ENCODE results near the gene SHROOM3. TPM values are rescaled to one million over a fixed set of nuclear protein-coding genes. Genes with fewer than 3 reads are reported as not detected.

SHROOM3 gene
- total and polyA plus RNA-seq, 2 donors (not counting 1 experiment from before 2014, with no cell fraction given) = 0.91 to 1.5 TPM

- no peak overlapping the region for H3K4me3 Mint-ChIP-seq
- ChIA-PET CTCF (no interaction called here), POLR2A (no interaction called here)
- Histone ChIP-seq H3K27ac (ENCODE audit: low read length in 2 of 2) (no peak overlapping the region), H3K4me2 (replicated peaks; ENCODE audit: low read depth, low read length, poor library complexity, severe bottlenecking) (no peak overlapping the region), H3K27me3 (replicated peaks in 1 of 4; ENCODE audit: control extremely low read depth in 1 of 4, control insufficient read depth in 3 of 4, insufficient read depth in 4 of 4, low read length in 3 of 4) (no peaks in the 10 kb centered on the region), H3K4me1 (ENCODE audit: control insufficient read depth in 2 of 2, insufficient read depth in 2 of 2, low read length in 2 of 2) (no peaks in the 10 kb centered on the region), H3K36me3 (replicated peaks in 1 of 2; ENCODE audit: control extremely low read depth in 1 of 2, control insufficient read depth in 1 of 2, extremely low read depth in 1 of 2, insufficient read depth in 2 of 2, low read length in 1 of 2) (no peaks in the 10 kb centered on the region), H3K4me3 (ENCODE audit: control extremely low read depth in 1 of 5, extremely low read depth in 1 of 5, insufficient read depth in 1 of 5, low read depth in 2 of 5, low read length in 4 of 5) (no peak overlapping the region), H3K9me3 (ENCODE audit: control extremely low read depth in 1 of 3, control insufficient read depth in 2 of 3, insufficient read depth in 1 of 3, low read length in 2 of 3) (peaks cover 0 to 2% (median 0%) of the 10 kb centered on the region in 3 donors), H3K79me2 (ENCODE audit: control insufficient read depth, insufficient read depth, low read length) (no peaks in the 10 kb centered on the region), H2AFZ (ENCODE audit: insufficient read depth, low read depth, low read length, poor library complexity, severe bottlenecking) (no peak overlapping the region), H4K20me1 (ENCODE audit: control insufficient read depth, insufficient read depth, low read length, poor library complexity, severe bottlenecking) (no peaks in the 10 kb centered on the region), H3K9ac (ENCODE audit: low read length) (no peak overlapping the region)
- no peak overlapping the region for H3K27ac Mint-ChIP-seq
- ATAC-seq (ENCODE audit: low read depth) (no peak), DNase-seq (no peak)
- intact Hi-C loops (cut with micrococcal nuclease) = no loop called here
- no peaks in the 10 kb centered on the region for H3K4me1 Mint-ChIP-seq
- no CpG with 5 or more reads among the region's 4 CpGs for WGBS (ENCODE audit: insufficient coverage)
- peaks cover 10% of the 10 kb centered on the region for H3K27me3 Mint-ChIP-seq
- TF ChIP-seq EZH2 (IDR thresholded peaks at IDR 0.05; ENCODE audit: borderline replicate concordance, insufficient read depth, low read depth, low read length, poor library complexity, severe bottlenecking) = no peak
- TF ChIP-seq CTCF (IDR thresholded peaks at IDR 0.05) = no peak
- H3K9me3 Mint-ChIP-seq (ENCODE audit: insufficient read depth) = no peaks in the 10 kb centered on the region
Measured at GRCh38 chr4:76762137-76763130, 327.4 kb downstream of the SHROOM3 start.

- H3K9ac ChIP-seq (ENCODE audit: low read length) = no peak overlapping the region
- Mint-ChIP-seq H3K4me3 (no peak overlapping the region), H3K27ac (no peak overlapping the region), H3K9me3 (ENCODE audit: insufficient read depth) (no peaks in the 10 kb centered on the region), H3K27me3 (peaks cover 16% of the 10 kb centered on the region), H3K4me1 (no peaks in the 10 kb centered on the region)
- no peaks in the 10 kb centered on the region for H3K79me2 ChIP-seq (ENCODE audit: control insufficient read depth, insufficient read depth, low read length)
- no peaks in the 10 kb centered on the region for H4K20me1 ChIP-seq (ENCODE audit: control insufficient read depth, insufficient read depth, low read length, poor library complexity, severe bottlenecking)
- WGBS (ENCODE audit: insufficient coverage) = 100% methylated on average over 1 of the region's 1 CpG
- no peak for ATAC-seq (ENCODE audit: low read depth)
- no peaks in the 10 kb centered on the region for H3K27me3 ChIP-seq (replicated peaks in 1 of 4; ENCODE audit: control extremely low read depth in 1 of 4, control insufficient read depth in 3 of 4, insufficient read depth in 4 of 4, low read length in 3 of 4)
- peaks cover 0 to 2% (median 0%) of the 10 kb centered on the region in 3 donors for H3K9me3 ChIP-seq (ENCODE audit: control extremely low read depth in 1 of 3, control insufficient read depth in 2 of 3, insufficient read depth in 1 of 3, low read length in 2 of 3)
- intact Hi-C loops (cut with micrococcal nuclease) = no loop called here
- POLR2A ChIA-PET = no interaction called here
- H3K27ac ChIP-seq (ENCODE audit: low read length in 2 of 2) = no peak overlapping the region
- no peak for DNase-seq
- TF ChIP-seq CTCF (IDR thresholded peaks at IDR 0.05) = no peak
- no peak for TF ChIP-seq EZH2 (IDR thresholded peaks at IDR 0.05; ENCODE audit: borderline replicate concordance, insufficient read depth, low read depth, low read length, poor library complexity, severe bottlenecking)
- no peaks in the 10 kb centered on the region for H3K36me3 ChIP-seq (replicated peaks in 1 of 2; ENCODE audit: control extremely low read depth in 1 of 2, control insufficient read depth in 1 of 2, extremely low read depth in 1 of 2, insufficient read depth in 2 of 2, low read length in 1 of 2)
- no peak overlapping the region for H3K4me2 ChIP-seq (replicated peaks; ENCODE audit: low read depth, low read length, poor library complexity, severe bottlenecking)
- H2AFZ ChIP-seq (ENCODE audit: insufficient read depth, low read depth, low read length, poor library complexity, severe bottlenecking) = no peak overlapping the region
- CTCF ChIA-PET = no interaction called here
- H3K4me3 ChIP-seq (ENCODE audit: control extremely low read depth in 1 of 5, extremely low read depth in 1 of 5, insufficient read depth in 1 of 5, low read depth in 2 of 5, low read length in 4 of 5) = no peak overlapping the region
- no peaks in the 10 kb centered on the region for H3K4me1 ChIP-seq (ENCODE audit: control insufficient read depth in 2 of 2, insufficient read depth in 2 of 2, low read length in 2 of 2)
Measured at GRCh38 chr4:76764251-76764650, 329.2 kb downstream of the SHROOM3 start.
